Measurements from ENCODE around the gene PLXNA1.

DNA sequence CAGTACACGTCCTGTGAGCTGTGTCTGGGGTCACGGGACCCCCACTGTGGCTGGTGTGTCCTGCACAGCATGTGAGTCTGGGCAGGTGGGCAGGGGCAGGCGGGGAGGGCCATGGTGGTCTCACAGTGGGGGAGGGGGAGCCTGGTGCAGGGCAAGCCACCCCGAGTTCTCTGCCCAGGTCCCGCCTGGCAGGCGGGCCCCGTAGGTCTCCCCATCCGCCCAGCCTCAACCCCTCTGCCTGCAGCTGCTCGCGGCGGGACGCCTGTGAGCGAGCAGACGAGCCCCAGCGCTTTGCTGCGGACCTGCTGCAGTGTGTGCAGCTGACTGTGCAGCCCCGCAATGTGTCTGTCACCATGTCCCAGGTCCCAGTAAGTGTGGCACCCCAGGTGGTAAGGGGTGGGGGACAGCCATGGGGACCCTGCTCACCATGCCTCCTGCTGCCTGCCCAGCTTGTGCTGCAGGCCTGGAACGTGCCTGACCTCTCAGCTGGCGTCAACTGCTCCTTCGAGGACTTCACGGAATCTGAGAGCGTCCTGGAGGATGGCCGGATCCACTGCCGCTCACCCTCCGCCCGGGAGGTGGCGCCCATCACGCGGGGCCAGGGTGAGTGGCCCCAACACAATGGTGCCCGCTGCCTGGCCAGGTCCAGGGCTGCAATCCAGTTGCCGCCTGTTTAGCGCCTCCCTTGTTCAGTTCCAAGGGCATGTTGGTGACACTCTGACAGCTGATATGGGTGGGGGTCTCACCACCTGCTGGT, 21.9 kb downstream of the PLXNA1 start:
- no peak for TF ChIP-seq POLR2AphosphoS5 (IDR thresholded peaks at IDR 0.05)
- TF ChIP-seq, protein P1, sequence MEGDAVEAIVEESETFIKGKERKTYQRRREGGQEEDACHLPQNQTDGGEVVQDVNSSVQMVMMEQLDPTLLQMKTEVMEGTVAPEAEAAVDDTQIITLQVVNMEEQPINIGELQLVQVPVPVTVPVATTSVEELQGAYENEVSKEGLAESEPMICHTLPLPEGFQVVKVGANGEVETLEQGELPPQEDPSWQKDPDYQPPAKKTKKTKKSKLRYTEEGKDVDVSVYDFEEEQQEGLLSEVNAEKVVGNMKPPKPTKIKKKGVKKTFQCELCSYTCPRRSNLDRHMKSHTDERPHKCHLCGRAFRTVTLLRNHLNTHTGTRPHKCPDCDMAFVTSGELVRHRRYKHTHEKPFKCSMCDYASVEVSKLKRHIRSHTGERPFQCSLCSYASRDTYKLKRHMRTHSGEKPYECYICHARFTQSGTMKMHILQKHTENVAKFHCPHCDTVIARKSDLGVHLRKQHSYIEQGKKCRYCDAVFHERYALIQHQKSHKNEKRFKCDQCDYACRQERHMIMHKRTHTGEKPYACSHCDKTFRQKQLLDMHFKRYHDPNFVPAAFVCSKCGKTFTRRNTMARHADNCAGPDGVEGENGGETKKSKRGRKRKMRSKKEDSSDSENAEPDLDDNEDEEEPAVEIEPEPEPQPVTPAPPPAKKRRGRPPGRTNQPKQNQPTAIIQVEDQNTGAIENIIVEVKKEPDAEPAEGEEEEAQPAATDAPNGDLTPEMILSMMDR (IDR thresholded peaks at IDR 0.05) = no peak
- TF ChIP-seq POLR2A (IDR thresholded peaks at IDR 0.05) = no peak

Measured in prostate gland (tissue), 2 donors.